ENCODE measurements around the gene CLEC1B. TPM values are rescaled to one million over a fixed set of nuclear protein-coding genes. Genes with fewer than 3 reads are reported as not detected.

The CLEC1B gene
- total and polyA plus RNA-seq, 10 of the 15 experiments (the other 5 are each of a cell fraction or from before 2014, with no cell fraction given): not detected

- TF ChIP-seq IRF3 (IDR thresholded peaks at IDR 0.05) (no peak), MTA3 (IDR thresholded peaks at IDR 0.05; ENCODE audit: borderline replicate concordance, low read length) (no peak), CBFB (IDR thresholded peaks at IDR 0.05; ENCODE audit: low read depth) (no peak), BRCA1 (IDR thresholded peaks at IDR 0.05; ENCODE audit: low read depth, low read length) (no peak), MLLT1 (IDR thresholded peaks at IDR 0.05) (no peak), IKZF2 (IDR thresholded peaks at IDR 0.05) (peak; percentile 68 to 70), SMC3 (IDR thresholded peaks at IDR 0.05; ENCODE audit: borderline replicate concordance, low read length) (no peak), BHLHE40 (IDR thresholded peaks at IDR 0.05; ENCODE audit: borderline replicate concordance in 1 of 2, low read depth in 2 of 2, low read length in 1 of 2) (no peak), BCL3 (IDR thresholded peaks at IDR 0.05; ENCODE audit: borderline replicate concordance, insufficient read depth, low read depth, low read length, poor library complexity, severe bottlenecking) (no peak), POLR2AphosphoS5 (IDR thresholded peaks at IDR 0.05; ENCODE audit: low read length) (no peak), RBBP5 (conservative IDR thresholded peaks at IDR 0.05) (no peak), NBN (IDR thresholded peaks at IDR 0.05) (peak; percentile 65; the same call in 1 of the 2 replicates), RFX5 (IDR thresholded peaks at IDR 0.05; ENCODE audit: low read depth, low read length) (no peak), ZNF217 (IDR thresholded peaks at IDR 0.05) (peak; percentile 77; the same call in 1 of the 2 replicates), MYC (IDR thresholded peaks at IDR 0.05; ENCODE audit: insufficient read depth, insufficient read length, insufficient replicate concordance, low read length, severe bottlenecking) (no peak), TCF12 (IDR thresholded peaks at IDR 0.05; ENCODE audit: low read depth, low read length) (no peak), SRF (IDR thresholded peaks at IDR 0.05; ENCODE audit: low read depth in 2 of 2, low read length in 2 of 2) (no peak), RUNX3 (IDR thresholded peaks at IDR 0.05; ENCODE audit: low read length) (peak; percentile 71), ZZZ3 (IDR thresholded peaks at IDR 0.05; ENCODE audit: control insufficient read depth, insufficient read length, low read depth) (no peak)
- TF ChIP-seq, protein P1, sequence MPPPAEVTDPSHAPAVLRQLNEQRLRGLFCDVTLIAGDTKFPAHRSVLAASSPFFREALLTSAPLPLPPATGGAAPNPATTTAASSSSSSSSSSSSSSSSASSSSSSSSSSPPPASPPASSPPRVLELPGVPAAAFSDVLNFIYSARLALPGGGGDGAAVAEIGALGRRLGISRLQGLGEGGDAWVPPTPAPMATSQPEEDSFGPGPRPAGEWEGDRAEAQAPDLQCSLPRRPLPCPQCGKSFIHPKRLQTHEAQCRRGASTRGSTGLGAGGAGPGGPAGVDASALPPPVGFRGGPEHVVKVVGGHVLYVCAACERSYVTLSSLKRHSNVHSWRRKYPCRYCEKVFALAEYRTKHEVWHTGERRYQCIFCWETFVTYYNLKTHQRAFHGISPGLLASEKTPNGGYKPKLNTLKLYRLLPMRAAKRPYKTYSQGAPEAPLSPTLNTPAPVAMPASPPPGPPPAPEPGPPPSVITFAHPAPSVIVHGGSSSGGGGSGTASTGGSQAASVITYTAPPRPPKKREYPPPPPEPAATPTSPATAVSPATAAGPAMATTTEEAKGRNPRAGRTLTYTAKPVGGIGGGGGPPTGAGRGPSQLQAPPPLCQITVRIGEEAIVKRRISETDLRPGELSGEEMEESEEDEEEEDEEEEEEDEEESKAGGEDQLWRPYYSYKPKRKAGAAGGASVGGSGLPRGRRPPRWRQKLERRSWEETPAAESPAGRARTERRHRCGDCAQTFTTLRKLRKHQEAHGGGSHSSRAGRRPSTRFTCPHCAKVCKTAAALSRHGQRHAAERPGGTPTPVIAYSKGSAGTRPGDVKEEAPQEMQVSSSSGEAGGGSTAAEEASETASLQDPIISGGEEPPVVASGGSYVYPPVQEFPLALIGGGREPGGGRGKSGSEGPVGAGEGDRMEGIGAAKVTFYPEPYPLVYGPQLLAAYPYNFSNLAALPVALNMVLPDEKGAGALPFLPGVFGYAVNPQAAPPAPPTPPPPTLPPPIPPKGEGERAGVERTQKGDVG (CRISPR knock-in tag; IDR thresholded peaks at IDR 0.05): no peak
- TF ChIP-seq, protein P2, sequence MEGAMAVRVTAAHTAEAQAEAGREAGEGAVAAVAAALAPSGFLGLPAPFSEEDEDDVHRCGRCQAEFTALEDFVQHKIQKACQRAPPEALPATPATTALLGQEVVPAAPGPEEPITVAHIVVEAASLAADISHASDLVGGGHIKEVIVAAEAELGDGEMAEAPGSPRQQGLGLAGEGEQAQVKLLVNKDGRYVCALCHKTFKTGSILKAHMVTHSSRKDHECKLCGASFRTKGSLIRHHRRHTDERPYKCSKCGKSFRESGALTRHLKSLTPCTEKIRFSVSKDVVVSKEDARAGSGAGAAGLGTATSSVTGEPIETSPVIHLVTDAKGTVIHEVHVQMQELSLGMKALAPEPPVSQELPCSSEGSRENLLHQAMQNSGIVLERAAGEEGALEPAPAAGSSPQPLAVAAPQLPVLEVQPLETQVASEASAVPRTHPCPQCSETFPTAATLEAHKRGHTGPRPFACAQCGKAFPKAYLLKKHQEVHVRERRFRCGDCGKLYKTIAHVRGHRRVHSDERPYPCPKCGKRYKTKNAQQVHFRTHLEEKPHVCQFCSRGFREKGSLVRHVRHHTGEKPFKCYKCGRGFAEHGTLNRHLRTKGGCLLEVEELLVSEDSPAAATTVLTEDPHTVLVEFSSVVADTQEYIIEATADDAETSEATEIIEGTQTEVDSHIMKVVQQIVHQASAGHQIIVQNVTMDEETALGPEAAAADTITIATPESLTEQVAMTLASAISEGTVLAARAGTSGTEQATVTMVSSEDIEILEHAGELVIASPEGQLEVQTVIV (IDR thresholded peaks at IDR 0.05; ENCODE audit: borderline replicate concordance, partially characterized antibody): no peak
Observed at GRCh38 chr12:9948606-9949296, 50.2 kb downstream of the CLEC1B start (continued).
